SKM-1 treated with dmso at 0.1 percent for 144 hours (cell line): ENCODE results near the gene RAB31.

ENCODE experiments used
- DNase-seq: peaks from one replicate; lab custom pipeline; 2025; ENCODE audit not compliant: unreplicated experiment; lab: John Stamatoyannopoulos, UW

Gene RAB31

DNA sequence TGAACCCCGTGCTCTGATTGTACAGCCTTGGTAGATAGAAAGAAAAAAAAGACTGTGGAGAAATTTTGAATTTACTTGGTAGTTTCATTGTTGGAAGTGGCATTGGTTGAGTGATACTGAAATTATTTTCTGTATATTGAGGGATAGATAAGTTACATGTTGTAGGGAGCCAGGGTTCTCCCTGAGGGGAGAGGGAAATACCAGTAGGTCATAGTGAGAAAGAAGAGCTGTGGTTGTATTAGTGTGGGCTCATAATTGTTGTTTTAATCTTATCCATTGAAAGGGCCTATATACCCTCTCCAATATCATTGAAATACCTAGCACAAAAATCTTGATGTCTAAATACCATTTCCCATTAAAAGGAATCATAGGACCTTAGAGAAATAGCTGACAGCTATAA is 16.9 kb upstream of the RAB31 start:
- no peak for DNase-seq

DNA sequence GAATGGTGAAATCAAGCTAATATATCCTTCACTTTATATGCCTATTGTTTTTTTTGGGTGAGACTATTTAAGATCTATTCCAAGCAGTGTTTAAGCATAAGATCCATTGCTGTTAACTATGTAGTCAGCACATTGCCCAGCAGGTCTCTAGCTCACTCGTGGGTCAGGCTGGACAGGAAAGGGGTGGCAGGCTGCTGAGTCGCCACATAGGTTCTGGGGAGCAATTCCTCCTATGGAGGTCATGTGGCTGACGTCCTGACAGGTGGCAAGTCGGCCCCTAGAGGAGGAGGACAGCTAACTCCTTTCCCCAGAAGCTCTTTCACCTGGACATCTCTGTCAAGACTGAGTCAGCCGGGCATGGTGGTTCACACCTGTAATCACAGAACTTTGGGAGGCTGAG is 13.9 kb upstream of the RAB31 start:
- DNase-seq, result no peak

DNA sequence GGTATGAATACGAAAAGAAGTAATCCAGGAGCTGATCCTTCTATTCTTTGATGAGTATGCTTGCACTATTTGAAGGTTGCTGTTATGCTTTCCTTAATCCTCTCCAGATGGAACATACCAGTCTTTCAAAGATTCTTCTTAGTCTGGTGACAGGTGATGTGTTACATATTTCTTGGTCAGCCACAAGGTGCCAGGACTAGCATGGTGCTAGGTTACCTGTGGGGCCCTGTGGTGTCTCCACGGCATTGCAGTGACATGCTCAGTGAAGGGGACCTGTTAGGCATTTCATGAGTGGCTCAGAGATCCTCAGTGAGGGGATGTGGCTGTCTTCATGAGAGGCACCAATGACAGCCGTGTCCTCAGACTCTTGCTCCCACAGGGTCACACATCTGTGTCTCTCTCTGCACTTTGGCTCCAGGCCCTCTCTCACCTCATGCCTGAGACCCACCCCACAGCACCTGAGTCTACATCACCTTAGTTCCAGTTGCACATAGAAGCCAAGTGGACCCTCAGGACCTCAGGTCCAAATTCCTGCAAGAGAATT is 13.1 kb upstream of the RAB31 start:
- DNase-seq, result no peak

GRCh38 chr18:9695605-9696004 is 12.5 kb upstream of the RAB31 start:
- DNase-seq, result no peak

DNA sequence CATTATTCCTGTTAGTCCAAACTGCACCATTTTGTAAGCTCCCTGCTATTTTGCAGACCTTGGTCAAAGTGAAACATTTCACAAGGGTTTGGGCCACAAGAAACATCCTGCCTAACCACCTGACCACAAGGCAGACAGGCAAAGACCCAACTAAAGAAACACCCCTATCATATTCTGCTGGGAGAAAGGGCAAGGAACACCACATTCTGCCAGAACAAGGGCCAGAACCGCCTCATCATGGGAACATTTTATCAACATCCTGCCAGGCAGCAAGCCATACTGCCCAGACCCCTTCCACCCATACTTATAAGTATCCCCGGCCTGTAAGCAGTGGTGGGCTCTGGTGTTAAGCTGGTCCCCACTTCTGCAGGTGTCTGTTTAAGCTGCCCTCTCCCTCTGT is 12.0 kb upstream of the RAB31 start:
- peak; percentile 53 for DNase-seq

- no peak for DNase-seq
These were observed 11.4 kb upstream of the RAB31 start for GRCh38 chr18:9696701-9697100.

DNA sequence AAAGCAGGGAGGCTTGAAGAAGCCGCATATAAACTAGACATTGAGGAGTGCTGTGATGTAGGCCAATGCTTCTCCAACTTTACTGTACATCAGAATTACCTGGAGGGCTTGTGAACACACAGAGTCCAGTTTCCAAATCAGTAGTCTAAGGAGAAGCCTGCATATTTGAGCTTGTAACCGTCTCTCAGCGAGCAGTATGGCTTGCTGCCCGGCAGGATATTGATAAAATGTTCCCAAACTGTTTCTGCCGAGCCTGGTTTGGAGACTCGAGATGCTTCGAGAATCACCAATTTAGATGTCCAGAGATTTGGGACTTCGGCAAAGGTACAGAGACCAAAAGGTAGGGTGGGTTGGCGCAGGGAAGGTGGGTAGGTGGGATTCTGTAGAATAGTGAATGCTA is 11.0 kb upstream of the RAB31 start:
- DNase-seq, result no peak

GRCh38 chr18:9698497-9698896 is 9.6 kb upstream of the RAB31 start:
- no peak for DNase-seq

DNA sequence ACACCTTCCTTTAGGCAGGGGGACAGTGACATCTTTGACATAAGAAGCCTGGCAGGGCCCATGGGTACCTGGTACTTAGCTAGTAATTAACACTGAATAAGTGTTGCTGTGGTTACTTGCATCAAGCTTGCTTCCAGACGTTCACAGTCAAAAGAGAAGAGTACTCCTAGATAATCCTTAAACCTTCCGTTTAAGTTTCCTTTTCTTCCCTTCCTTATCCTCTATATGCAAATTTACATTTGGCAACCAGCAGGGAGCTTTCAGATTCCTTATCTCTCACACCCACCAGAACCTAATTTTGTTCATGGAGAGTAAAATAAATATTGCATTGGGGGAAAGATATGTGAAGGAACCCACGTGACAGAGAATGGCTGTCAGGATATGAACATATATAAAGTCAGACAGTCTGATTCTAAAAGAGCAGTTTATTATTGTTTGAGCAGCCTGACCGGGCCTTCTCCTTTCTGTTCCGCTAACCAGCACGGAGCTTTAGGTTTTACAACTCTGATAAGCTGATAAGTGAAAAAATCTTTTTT is 7.8 kb upstream of the RAB31 start:
- no peak for DNase-seq

DNA sequence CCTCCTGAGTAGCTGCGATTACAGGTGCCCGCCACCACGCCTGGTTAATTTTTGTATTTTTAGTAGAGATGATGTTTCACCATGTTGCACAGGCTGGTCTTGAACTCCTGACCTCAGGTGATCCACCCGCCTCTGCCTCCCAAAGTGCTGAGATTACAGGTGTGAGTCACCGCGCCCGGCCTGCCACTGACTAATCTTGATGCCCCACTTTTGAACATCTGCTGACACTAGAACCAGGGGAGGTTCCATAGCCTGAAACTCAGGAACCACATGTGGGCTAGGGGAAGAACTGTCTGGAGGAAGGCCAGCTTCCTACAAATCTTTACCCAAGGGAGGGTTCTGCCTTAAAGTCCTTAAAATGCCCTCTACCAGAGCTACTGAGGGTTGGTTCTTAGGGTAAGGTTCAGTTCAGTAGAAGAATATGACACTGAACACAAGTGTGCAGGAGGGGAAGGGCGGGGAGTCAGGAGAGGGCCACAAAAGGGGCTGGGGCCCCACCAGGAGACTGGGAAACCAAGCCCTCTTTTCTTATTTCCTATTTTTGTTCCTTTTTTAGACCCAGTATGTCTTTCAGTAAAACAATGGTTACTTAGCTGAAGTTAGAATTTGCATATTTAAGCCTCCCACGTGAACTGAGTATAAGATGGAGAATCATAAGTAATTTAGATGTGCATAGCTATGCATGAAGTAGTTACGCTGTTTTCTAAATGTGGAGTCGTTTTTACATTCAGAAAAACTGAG is 6.3 kb upstream of the RAB31 start:
- DNase-seq, result no peak

DNA sequence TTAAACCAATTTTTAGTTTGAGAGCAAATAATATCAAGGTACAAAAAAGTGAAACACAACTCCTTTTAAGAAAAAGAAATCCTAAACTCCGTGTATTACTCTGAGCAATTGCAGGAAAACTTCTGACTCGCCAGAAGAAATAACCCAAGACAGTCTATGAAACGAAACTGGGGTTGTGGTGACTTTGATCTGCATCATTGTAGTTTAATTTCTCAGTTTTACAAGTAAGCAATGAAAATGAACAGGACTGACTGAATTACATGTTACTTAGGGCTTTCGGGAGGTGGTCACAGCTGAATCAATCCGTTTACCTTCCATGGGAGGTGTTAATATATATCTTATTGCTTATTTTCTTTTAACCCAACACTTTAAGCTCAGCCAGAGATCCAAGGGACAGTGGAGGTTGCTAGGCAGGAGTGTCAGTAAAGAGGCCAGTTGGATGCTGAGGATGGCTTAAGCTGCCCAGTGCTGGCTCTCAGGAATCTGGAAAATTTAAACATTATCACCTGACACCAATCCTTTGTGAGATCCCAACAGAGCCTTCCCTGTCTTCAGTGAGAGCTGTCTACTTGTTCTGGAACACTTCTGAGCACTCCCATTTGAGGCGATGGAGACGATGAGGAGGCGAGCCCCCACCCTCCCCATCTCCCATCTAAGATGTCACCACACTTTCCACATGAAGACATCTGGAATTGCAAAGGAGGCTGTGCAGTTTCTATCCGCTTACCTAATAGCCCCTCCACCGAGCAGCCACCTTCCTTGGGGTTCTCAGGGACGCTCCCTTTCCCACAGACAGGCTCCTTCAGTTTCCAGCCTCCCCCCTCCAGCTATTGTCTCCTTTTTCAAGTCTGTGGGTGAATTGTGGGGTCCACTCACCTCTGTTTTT is 3.6 kb upstream of the RAB31 start:
- no peak for DNase-seq

- no peak for DNase-seq
These were observed 2.8 kb upstream of the RAB31 start for GRCh38 chr18:9705183-9705829.

GRCh38 chr18:9706081-9706935 is 1.8 kb upstream of the RAB31 start:
- no peak for DNase-seq

- DNase-seq, result no peak
These were observed 582 bp upstream of the RAB31 start for GRCh38 chr18:9707381-9708056.

DNA sequence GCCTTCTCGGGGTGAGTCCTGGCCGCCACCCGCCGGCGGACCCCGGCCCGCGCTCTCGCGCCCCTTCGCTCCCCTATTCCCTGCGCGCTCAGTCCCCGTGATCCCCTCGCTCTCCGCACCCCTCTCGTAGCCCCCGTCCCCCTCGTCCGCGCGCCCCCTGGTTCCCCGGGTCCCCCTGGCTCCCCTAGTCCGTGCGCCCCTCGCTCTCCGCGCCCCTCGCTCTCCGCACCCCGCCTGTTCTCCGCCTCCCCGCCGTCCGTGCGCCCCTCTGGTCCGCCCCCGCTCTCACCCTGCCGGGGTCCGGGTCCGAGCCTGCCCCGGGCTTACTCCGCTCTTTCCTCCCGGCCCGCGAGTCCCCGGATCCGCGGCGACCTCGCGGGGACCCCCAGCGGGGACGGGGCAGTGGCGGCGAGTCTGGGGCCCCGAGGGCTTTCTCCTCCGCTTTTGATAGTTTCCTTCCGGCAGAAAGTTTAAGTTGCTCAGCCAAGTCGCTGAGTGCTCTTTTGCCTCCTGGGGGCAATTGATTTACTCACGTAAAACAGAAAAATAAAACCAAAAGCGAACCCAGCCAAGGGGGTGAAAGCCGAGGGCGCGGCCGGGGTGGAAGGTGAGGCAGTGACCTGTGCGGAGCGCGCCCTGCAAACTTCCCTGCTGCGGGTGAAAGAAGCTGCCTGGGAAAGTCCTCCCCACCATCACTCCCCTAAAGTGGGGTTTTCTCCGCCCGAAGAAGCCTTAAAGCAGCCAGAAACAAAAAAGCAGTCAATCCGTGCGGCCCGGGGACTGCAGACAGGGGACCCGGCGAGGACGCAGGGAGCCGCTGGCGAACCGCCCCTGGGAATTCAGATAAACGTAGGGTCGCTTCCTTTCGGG is 568 bp downstream of the RAB31 start:
- DNase-seq, result no peak

- peak; percentile 36 for DNase-seq
These were observed 1.3 kb downstream of the RAB31 start for GRCh38 chr18:9709304-9709877.

DNA sequence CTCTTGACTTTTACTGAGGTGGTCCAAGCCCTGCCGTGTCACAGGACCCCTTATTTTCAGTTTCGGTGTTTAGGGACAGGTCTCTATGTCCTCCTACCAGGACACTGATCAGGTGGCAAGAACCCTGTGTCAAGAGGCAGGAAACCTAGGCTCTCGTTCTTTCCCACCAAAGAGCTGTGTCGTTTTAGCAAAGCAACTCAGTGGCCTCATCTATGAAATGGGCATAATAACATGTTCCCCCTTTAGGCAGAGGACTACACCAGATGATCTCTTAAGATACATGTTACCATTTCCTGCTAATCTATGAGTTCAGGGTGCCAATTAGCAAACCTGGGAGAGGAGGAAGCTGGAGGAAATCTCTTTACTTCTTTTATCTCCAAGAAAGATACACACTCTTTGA is 1.9 kb downstream of the RAB31 start:
- DNase-seq, result no peak

- DNase-seq, result peak; percentile 83
These were observed 3.4 kb downstream of the RAB31 start for GRCh38 chr18:9711361-9712129.
